Panc1 (cell line): Measurements from ENCODE around the gene SNTB2. TPM values are rescaled to one million over a fixed set of nuclear protein-coding genes. Genes with fewer than 3 reads are reported as not detected.

Experiments
- ATAC-seq: fragments of 200-7000 bp; cut with Tn5 transposase; 2 replicates; pipeline ENCODE4 v1.9.1; 2020; ENCODE audit warnings: mild to moderate bottlenecking, moderate library complexity
- BruUV-seq: library from RNA; stranded (reverse); fragments of 400-500 nt; replicated peaks from 2 replicates; lab custom pipeline; 2021; lab: Mats Ljungman, UMichigan
- CTCF ChIA-PET: fragments of 300-600 bp; sonication (Branson Sonifier 250); formaldehyde crosslinking; loops from one replicate; lab custom pipeline; 2022; ENCODE audit warnings: antibody characterized with exemption; lab: Charles Lee
- POLR2A ChIA-PET: fragments of 300-600 bp; sonication (Branson Sonifier 250); formaldehyde crosslinking; loops from one replicate; lab custom pipeline; 2022; ENCODE audit warnings: antibody characterized with exemption; lab: Charles Lee
- DNase-seq: peaks from one replicate; pipeline ENCODE4 v3.0.0-alpha.2; 2010; ENCODE audit warnings: low read depth, low spot score
- H3K27ac ChIP-seq: 2 replicates; pipeline ENCODE4 v1.5.1; 2011; ENCODE audit warnings: mild to moderate bottlenecking, low read length, inconsistent platforms
- H3K27me3 ChIP-seq: fragments of 200-500 bp; sonication (Bioruptor generic); 2 replicates; pipeline ENCODE4 v1.6.0; 2014; ENCODE audit warnings: low read length, inconsistent platforms; ENCODE audit not compliant: control insufficient read depth, insufficient read depth
- H3K36me3 ChIP-seq: fragments of 200-500 bp; sonication (Bioruptor generic); 2 replicates; pipeline ENCODE4 v1.5.1; 2014; ENCODE audit warnings: inconsistent platforms, mild to moderate bottlenecking, low read length, moderate library complexity; ENCODE audit not compliant: control insufficient read depth, insufficient read depth
- H3K4me1 ChIP-seq: 2 replicates; pipeline ENCODE4 v1.5.1; 2011; ENCODE audit warnings: inconsistent platforms, mild to moderate bottlenecking, low read length, moderate library complexity; ENCODE audit not compliant: control insufficient read depth, insufficient read depth
- H3K4me3 ChIP-seq, 2 experiments: 2 replicates each; pipeline ENCODE4 v1.5.1; 2011 to 2012; ENCODE audit warnings: low read depth in 2 of 2, low read length in 2 of 2, mild to moderate bottlenecking in 2 of 2, inconsistent platforms in 1 of 2, moderate library complexity in 1 of 2
- H3K9me3 ChIP-seq: fragments of 200-500 bp; sonication (Bioruptor generic); 2 replicates; pipeline ENCODE4 v1.5.1; 2014; ENCODE audit warnings: low read depth, mild to moderate bottlenecking, inconsistent platforms, low read length, moderate library complexity; ENCODE audit not compliant: control insufficient read depth, insufficient read depth
- POLR2AphosphoS5 ChIP-seq: IDR thresholded peaks from 2 replicates; pipeline ENCODE4 v1.6.1; 2012; ENCODE audit warnings: mild to moderate bottlenecking, low read depth, low read length, moderate library complexity
- SIN3A ChIP-seq: IDR thresholded peaks from 2 replicates; pipeline ENCODE4 v1.6.1; 2012; ENCODE audit warnings: low read depth, mild to moderate bottlenecking, low read length, moderate library complexity, borderline replicate concordance; ENCODE audit not compliant: insufficient read depth
- TCF7L2 ChIP-seq: IDR thresholded peaks from 2 replicates; pipeline ENCODE4 v1.6.1; 2011; ENCODE audit warnings: mild to moderate bottlenecking, low read depth, low read length, inconsistent platforms
- in situ Hi-C: cut with HindIII; loops from 2 replicates; pipeline ENCODE4 v1.10.0; 2016; ENCODE audit warnings: low sequenced_read_pairs, low pct_unique_long_range_greater_than_20kb
- intact Hi-C: fragments of 100-400 bp; cut with micrococcal nuclease; formaldehyde crosslinking; loops from one replicate; pipeline ENCODE4 v1.10.0; 2022; ENCODE audit not compliant: unreplicated experiment
- total RNA-seq: library from RNA; stranded (reverse); gene quantifications from one replicate; pipeline ENCODE4 v1.2.1, GENCODE V29; 2021; ENCODE audit not compliant: unreplicated experiment
- TF ChIP-seq, protein P1 (sequence below), 2 experiments: IDR thresholded peaks; 2 replicates each; pipeline ENCODE4 v1.6.1; 2011 to 2012; ENCODE audit warnings: low read depth in 2 of 2, control low read depth in 1 of 2, low read length in 1 of 2, mild to moderate bottlenecking in 1 of 2, moderate library complexity in 1 of 2; ENCODE audit not compliant: insufficient read depth in 1 of 2
- TF ChIP-seq, protein P2 (sequence below): fragments of 450-650 bp; IDR thresholded peaks from 2 replicates; pipeline ENCODE4 v1.5.1; 2017; ENCODE audit warnings: mild to moderate bottlenecking

SNTB2 gene
- total RNA-seq, 1 experiment from 2014 or later, result 40.8 TPM

DNA sequence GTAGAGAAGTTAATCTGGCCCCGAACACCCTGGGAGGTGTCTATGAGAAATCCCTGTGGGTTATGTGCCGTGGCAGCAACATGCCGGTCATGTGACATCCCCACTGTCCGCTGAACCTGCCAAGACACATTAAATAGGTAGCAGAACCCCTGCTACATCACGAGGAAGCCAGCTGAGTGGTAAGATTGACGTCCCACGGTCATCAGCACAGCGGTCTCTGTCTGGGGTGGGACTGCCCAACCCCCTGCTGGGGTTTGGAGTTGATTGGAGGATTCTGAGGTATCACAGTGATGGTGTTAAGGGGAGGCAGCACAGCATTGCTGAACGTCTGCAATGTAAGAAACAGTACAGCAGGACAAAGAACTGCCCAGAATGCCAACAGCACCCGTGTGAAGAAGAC is 162.6 kb downstream of the SNTB2 start:
- POLR2A ChIA-PET, result no interaction called here
- Histone ChIP-seq H3K36me3 (no peaks in the 10 kb centered on the region), H3K4me3 (no peak overlapping the region), H3K27ac (no peak overlapping the region), H3K27me3 (no peaks in the 10 kb centered on the region), H3K4me1 (no peaks in the 10 kb centered on the region), H3K9me3 (no peaks in the 10 kb centered on the region)
- DNase-seq, result no peak
- intact Hi-C loops (no loop called here), in situ Hi-C loops (no loop called here)
- ATAC-seq, result no peak
- no TSS peak for BruUV-seq
- CTCF ChIA-PET, result no interaction called here
- TF ChIP-seq SIN3A (no peak), POLR2AphosphoS5 (no peak)

DNA sequence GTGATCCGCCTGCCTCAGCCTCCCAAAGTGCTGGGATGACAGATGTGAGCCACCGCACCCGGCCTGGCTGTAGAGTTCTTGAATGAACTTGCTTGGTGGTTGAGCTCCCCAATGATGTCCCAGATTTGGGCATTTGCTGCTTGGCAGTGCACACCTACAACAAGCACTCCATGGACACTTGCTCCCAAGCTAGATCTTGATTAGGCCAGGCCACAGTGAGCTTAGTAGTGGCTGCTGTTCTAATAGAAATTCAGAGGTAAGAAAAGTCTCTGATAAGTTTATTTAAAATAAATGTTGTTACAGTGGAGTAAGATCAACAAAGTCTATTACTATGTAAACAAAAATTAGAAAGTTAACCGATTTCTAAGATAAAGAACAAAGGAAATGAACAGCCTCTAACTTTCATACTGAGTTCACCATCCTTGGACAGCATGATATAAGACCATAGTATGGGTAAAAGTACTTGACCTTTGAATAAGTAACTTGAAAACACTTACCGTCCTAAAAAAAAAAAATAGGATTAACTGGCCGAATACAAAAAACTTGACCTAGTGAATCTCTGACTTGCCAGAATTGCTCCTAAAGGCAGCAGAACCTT is 163.7 kb downstream of the SNTB2 start:
- no peaks in the 10 kb centered on the region for H3K9me3 ChIP-seq
- peaks cover 2% of the 10 kb centered on the region; the same call in 1 of the 2 replicates for H3K36me3 ChIP-seq
- TF ChIP-seq, protein P1, sequence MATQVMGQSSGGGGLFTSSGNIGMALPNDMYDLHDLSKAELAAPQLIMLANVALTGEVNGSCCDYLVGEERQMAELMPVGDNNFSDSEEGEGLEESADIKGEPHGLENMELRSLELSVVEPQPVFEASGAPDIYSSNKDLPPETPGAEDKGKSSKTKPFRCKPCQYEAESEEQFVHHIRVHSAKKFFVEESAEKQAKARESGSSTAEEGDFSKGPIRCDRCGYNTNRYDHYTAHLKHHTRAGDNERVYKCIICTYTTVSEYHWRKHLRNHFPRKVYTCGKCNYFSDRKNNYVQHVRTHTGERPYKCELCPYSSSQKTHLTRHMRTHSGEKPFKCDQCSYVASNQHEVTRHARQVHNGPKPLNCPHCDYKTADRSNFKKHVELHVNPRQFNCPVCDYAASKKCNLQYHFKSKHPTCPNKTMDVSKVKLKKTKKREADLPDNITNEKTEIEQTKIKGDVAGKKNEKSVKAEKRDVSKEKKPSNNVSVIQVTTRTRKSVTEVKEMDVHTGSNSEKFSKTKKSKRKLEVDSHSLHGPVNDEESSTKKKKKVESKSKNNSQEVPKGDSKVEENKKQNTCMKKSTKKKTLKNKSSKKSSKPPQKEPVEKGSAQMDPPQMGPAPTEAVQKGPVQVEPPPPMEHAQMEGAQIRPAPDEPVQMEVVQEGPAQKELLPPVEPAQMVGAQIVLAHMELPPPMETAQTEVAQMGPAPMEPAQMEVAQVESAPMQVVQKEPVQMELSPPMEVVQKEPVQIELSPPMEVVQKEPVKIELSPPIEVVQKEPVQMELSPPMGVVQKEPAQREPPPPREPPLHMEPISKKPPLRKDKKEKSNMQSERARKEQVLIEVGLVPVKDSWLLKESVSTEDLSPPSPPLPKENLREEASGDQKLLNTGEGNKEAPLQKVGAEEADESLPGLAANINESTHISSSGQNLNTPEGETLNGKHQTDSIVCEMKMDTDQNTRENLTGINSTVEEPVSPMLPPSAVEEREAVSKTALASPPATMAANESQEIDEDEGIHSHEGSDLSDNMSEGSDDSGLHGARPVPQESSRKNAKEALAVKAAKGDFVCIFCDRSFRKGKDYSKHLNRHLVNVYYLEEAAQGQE (IDR thresholded peaks at IDR 0.05; ENCODE audit: insufficient read depth in 1 of 2, low read depth in 2 of 2, low read length in 1 of 2), result no peak
- TF ChIP-seq, protein P2, sequence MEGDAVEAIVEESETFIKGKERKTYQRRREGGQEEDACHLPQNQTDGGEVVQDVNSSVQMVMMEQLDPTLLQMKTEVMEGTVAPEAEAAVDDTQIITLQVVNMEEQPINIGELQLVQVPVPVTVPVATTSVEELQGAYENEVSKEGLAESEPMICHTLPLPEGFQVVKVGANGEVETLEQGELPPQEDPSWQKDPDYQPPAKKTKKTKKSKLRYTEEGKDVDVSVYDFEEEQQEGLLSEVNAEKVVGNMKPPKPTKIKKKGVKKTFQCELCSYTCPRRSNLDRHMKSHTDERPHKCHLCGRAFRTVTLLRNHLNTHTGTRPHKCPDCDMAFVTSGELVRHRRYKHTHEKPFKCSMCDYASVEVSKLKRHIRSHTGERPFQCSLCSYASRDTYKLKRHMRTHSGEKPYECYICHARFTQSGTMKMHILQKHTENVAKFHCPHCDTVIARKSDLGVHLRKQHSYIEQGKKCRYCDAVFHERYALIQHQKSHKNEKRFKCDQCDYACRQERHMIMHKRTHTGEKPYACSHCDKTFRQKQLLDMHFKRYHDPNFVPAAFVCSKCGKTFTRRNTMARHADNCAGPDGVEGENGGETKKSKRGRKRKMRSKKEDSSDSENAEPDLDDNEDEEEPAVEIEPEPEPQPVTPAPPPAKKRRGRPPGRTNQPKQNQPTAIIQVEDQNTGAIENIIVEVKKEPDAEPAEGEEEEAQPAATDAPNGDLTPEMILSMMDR, result no peak
- TF ChIP-seq TCF7L2 (no peak), SIN3A (no peak), POLR2AphosphoS5 (no peak)
- in situ Hi-C loops, result no loop called here
- H3K27me3 ChIP-seq, result no peaks in the 10 kb centered on the region
- ChIA-PET CTCF (interaction anchor here (0.9 kb wide), 1 partner anchor 575 kb away, joined by 3 read pairs; no protein-coding TSS in a partner anchor), POLR2A (no interaction called here)
- DNase-seq (no peak), ATAC-seq (no peak)
- no peaks in the 10 kb centered on the region for H3K4me1 ChIP-seq
- no TSS peak for BruUV-seq
- H3K4me3 ChIP-seq, result no peak overlapping the region
- intact Hi-C loops, result no loop called here
- no peak overlapping the region for H3K27ac ChIP-seq
